Breast epithelium (tissue), 3 donors: ENCODE measurements around the gene PDK1.

Experiments used
- CTCF ChIP-seq, 3 donors: fragments of 450-650 bp; IDR thresholded peaks; one replicate each; pipeline ENCODE4 v1.5.1; 2016 to 2017; ENCODE audit warnings: antibody characterized with exemption in 3 of 3, mild to moderate bottlenecking in 3 of 3, moderate library complexity in 3 of 3
- POLR2A ChIP-seq: fragments of 450-650 bp; IDR thresholded peaks from one replicate; pipeline ENCODE4 v1.6.1; 2016; ENCODE audit warnings: antibody characterized with exemption, mild to moderate bottlenecking, moderate library complexity

GRCh38 chr2:172578054-172578453 lies 22.2 kb downstream of the PDK1 start:
- TF ChIP-seq CTCF (IDR thresholded peaks at IDR 0.05): no peak
- no peak for TF ChIP-seq POLR2A
